SK-N-SH (cell line): Measurements from ENCODE around the gene GAL. TPM values are rescaled to one million over a fixed set of nuclear protein-coding genes. Genes with fewer than 3 reads are reported as not detected.

ENCODE experiments used
- CTCF ChIA-PET: fragments of 300-600, 350-600 bp; formaldehyde crosslinking; extraction: SDS; loops from one replicate; lab custom pipeline; 2021; lab: Yijun Ruan, JAX
- POLR2A ChIA-PET: fragments of 350-600 bp; sonication (Branson Sonifier 250); formaldehyde crosslinking; extraction: SDS; loops from one replicate; lab custom pipeline; 2020; ENCODE audit warnings: antibody characterized with exemption, inconsistent platforms; lab: Yijun Ruan, JAX
- DNase-seq: peaks from one replicate; pipeline ENCODE4 v3.0.0; 2012
- H2AFZ ChIP-seq: fragments of 200-600 bp; sonication (generic); 2 replicates; pipeline ENCODE4 v1.8.1; 2016; ENCODE audit warnings: antibody characterized with exemption, mild to moderate bottlenecking, low read depth
- H3F3A ChIP-seq: fragments of 200-600 bp; sonication (generic); replicated peaks from 2 replicates; pipeline ENCODE3; 2016; ENCODE audit warnings: antibody characterized with exemption, mild to moderate bottlenecking; ENCODE audit not compliant: insufficient read depth
- H3K27ac ChIP-seq, 2 experiments: fragments of 200-500 bp in 1 of 2; fragments of 200-600 bp in 1 of 2; sonication (Bioruptor generic) in 1 of 2; sonication (generic), shearing (Covaris generic) in 1 of 2; 2 replicates each; pipeline versions ENCODE4 v1.5.1 to v1.6.1; 2014 to 2016; ENCODE audit warnings: low read depth in 2 of 2, inconsistent platforms in 1 of 2, low read length in 1 of 2, mild to moderate bottlenecking in 1 of 2, mixed read lengths in 1 of 2
- H3K27me3 ChIP-seq: fragments of 200-600 bp; sonication (generic), shearing (Covaris generic); 2 replicates; pipeline ENCODE4 v1.6.1; 2016; ENCODE audit warnings: mixed run types; ENCODE audit not compliant: insufficient read depth
- H3K36me3 ChIP-seq, 2 experiments: fragments of 200-500 bp in 1 of 2; fragments of 200-600 bp in 1 of 2; sonication (Bioruptor generic) in 1 of 2; sonication (generic) in 1 of 2; replicated peaks in 1 of 2; 2 replicates each; pipeline versions ENCODE3 to v1.5.1; 2014 to 2016; ENCODE audit warnings: low read length in 1 of 2, mild to moderate bottlenecking in 1 of 2; ENCODE audit not compliant: insufficient read depth in 2 of 2, control insufficient read depth in 1 of 2
- H3K4me1 ChIP-seq, 2 experiments: fragments of 200-500 bp in 1 of 2; fragments of 200-600 bp in 1 of 2; sonication (Bioruptor generic) in 1 of 2; sonication (generic), shearing (Covaris generic) in 1 of 2; 2 replicates each; pipeline versions ENCODE4 v1.5.1 to v1.6.1; 2014 to 2016; ENCODE audit warnings: low read depth in 1 of 2, low read length in 1 of 2, mixed run types in 1 of 2; ENCODE audit not compliant: insufficient read depth in 2 of 2, control insufficient read depth in 1 of 2
- H3K4me2 ChIP-seq: fragments of 200-600 bp; sonication (generic), shearing (Covaris generic); 2 replicates; pipeline ENCODE4 v1.6.1; 2017; ENCODE audit warnings: mixed run types
- H3K4me3 ChIP-seq, 2 experiments: fragments of 200-500 bp in 1 of 2; fragments of 200-600 bp in 1 of 2; sonication (Bioruptor generic) in 1 of 2; sonication (generic), shearing (Covaris generic) in 1 of 2; 2 replicates each; pipeline versions ENCODE4 v1.5.1 to v1.8.1; 2014 to 2016; ENCODE audit warnings: low read depth in 2 of 2, inconsistent platforms in 1 of 2, low read length in 1 of 2, mild to moderate bottlenecking in 1 of 2, mixed read lengths in 1 of 2, moderate library complexity in 1 of 2
- H3K79me2 ChIP-seq: fragments of 200-600 bp; sonication (generic); 2 replicates; pipeline ENCODE4 v1.8.1; 2017; ENCODE audit warnings: mild to moderate bottlenecking; ENCODE audit not compliant: insufficient read depth
- H3K9ac ChIP-seq: fragments of 200-600 bp; sonication (generic); 2 replicates; pipeline ENCODE4 v1.6.1; 2017; ENCODE audit warnings: mixed run types
- H3K9me2 ChIP-seq: fragments of 200-600 bp; sonication (generic); 2 replicates; pipeline ENCODE4 v1.6.1; 2017; ENCODE audit warnings: mixed run types
- H3K9me3 ChIP-seq: fragments of 200-600 bp; sonication (generic); 2 replicates; pipeline ENCODE4 v1.6.1; 2017; ENCODE audit warnings: mixed run types, mild to moderate bottlenecking, moderate library complexity
- H4K20me1 ChIP-seq: fragments of 200-600 bp; sonication (generic); 2 replicates; pipeline ENCODE4 v1.6.1; 2017; ENCODE audit warnings: mild to moderate bottlenecking, mixed run types; ENCODE audit not compliant: insufficient read depth
- CHD2 ChIP-seq: fragments of 150-350 bp; IDR thresholded peaks from 2 replicates; pipeline ENCODE4 v1.6.1; 2018; ENCODE audit warnings: low read length; ENCODE audit not compliant: partially characterized antibody
- CTCF ChIP-seq: fragments of 200-600 bp; sonication (generic); IDR thresholded peaks from 2 replicates; pipeline ENCODE4 v1.6.1; 2017; ENCODE audit warnings: antibody characterized with exemption, mild to moderate bottlenecking, moderate library complexity
- ELF1 ChIP-seq: IDR thresholded peaks from 2 replicates; pipeline ENCODE4 v1.4.0; 2012
- EP300 ChIP-seq, 2 experiments: IDR thresholded peaks; 2 replicates each; pipeline versions ENCODE4 v1.4.0 to v1.6.1; 2012; ENCODE audit warnings: borderline replicate concordance in 1 of 2, low read depth in 1 of 2, low read length in 1 of 2
- FOXM1 ChIP-seq: IDR thresholded peaks from 2 replicates; pipeline ENCODE4 v1.4.0; 2012; ENCODE audit warnings: low read depth, mild to moderate bottlenecking
- GATA2 ChIP-seq: sonication (generic); formaldehyde crosslinking; IDR thresholded peaks from 2 replicates; pipeline ENCODE4 v1.5.0; 2020; ENCODE audit warnings: mild to moderate bottlenecking, missing genetic modification reagents
- IRF3 ChIP-seq: fragments of 150-350 bp; IDR thresholded peaks from 2 replicates; pipeline ENCODE4 v1.6.1; 2016; ENCODE audit warnings: mild to moderate bottlenecking, low read depth, low read length
- MEF2A ChIP-seq: IDR thresholded peaks from 2 replicates; pipeline ENCODE4 v1.4.0; 2012; ENCODE audit warnings: low read depth, borderline replicate concordance
- MXI1 ChIP-seq: IDR thresholded peaks from 2 replicates; pipeline ENCODE4 v1.6.1; 2012; ENCODE audit warnings: mild to moderate bottlenecking, low read depth, low read length, improper control_type of control experiment
- NFIC ChIP-seq: IDR thresholded peaks from 2 replicates; pipeline ENCODE4 v1.4.0; 2012; ENCODE audit warnings: borderline replicate concordance
- POLR2AphosphoS5 ChIP-seq: IDR thresholded peaks from 2 replicates; pipeline ENCODE4 v1.6.1; 2012; ENCODE audit warnings: low read depth, low read length
- RCOR1 ChIP-seq: fragments of 150-350 bp; IDR thresholded peaks from 2 replicates; pipeline ENCODE4 v1.6.1; 2017; ENCODE audit warnings: antibody characterized with exemption, low read length
- REST ChIP-seq: IDR thresholded peaks from 2 replicates; pipeline ENCODE4 v1.6.1; 2012; ENCODE audit warnings: mild to moderate bottlenecking, low read depth, low read length, moderate library complexity
- RFX5 ChIP-seq: IDR thresholded peaks from 2 replicates; pipeline ENCODE4 v1.6.1; 2012; ENCODE audit warnings: mild to moderate bottlenecking, improper control_type of control experiment, low read length
- RXRA ChIP-seq: IDR thresholded peaks from 2 replicates; pipeline ENCODE4 v1.4.0; 2012; ENCODE audit warnings: low read depth, mild to moderate bottlenecking, borderline replicate concordance
- SIN3A ChIP-seq: IDR thresholded peaks from 2 replicates; pipeline ENCODE4 v1.6.1; 2012; ENCODE audit warnings: low read depth, mild to moderate bottlenecking, low read length, moderate library complexity, borderline replicate concordance
- TEAD4 ChIP-seq: IDR thresholded peaks from 2 replicates; pipeline ENCODE4 v1.4.0; 2012; ENCODE audit warnings: mild to moderate bottlenecking, borderline replicate concordance; ENCODE audit not compliant: insufficient read depth
- ZBTB33 ChIP-seq: IDR thresholded peaks from 2 replicates; pipeline ENCODE4 v1.4.0; 2012; ENCODE audit warnings: low read depth, borderline replicate concordance
- WGBS: methylation state at CpG from one replicate; pipeline ENCODE4 v1.1.6; 2017; ENCODE audit warnings: low lambda C conversion rate; 5-methylcytosine and 5-hydroxymethylcytosine counted together
- polyA plus RNA-seq, 3 experiments: library from polyadenylated mRNA; depleted of rRNA; stranded (reverse); fragments of >200 nt; gene quantifications; 2 replicates each; pipeline ENCODE4 v1.2.3, GENCODE V29; 2012

The GAL gene
- polyA plus RNA-seq, 1 of the 3 experiments (the other 2 are of a cell fraction), result 1.8 TPM

GRCh38 chr11:68680541-68681231 is 3.7 kb upstream of the GAL start:
- no peaks in the 10 kb centered on the region for H3K79me2 ChIP-seq
- no peaks in the 10 kb centered on the region for H3K9me2 ChIP-seq
- no peaks in the 10 kb centered on the region for H4K20me1 ChIP-seq
- ChIA-PET POLR2A (no interaction called here), CTCF (interaction anchor here (0.6 kb wide), 1 partner anchor 24 kb away, joined by 3 read pairs; no protein-coding TSS in a partner anchor)
- DNase-seq, result no peak
- H2AFZ ChIP-seq, result no peak overlapping the region
- H3K27ac ChIP-seq, result no peak overlapping the region
- H3K36me3 ChIP-seq, result no peaks in the 10 kb centered on the region
- H3K4me2 ChIP-seq, result no peak overlapping the region
- peaks cover 0 to 35% of the 10 kb centered on the region in 2 experiments; a peak in 1 of 4 replicates for H3K4me1 ChIP-seq
- no peak overlapping the region for H3K4me3 ChIP-seq
- 98% methylated on average over 10 of the region's 17 CpGs for WGBS
- peaks cover 34% of the 10 kb centered on the region for H3K27me3 ChIP-seq
- no peak for TF ChIP-seq SIN3A
- TF ChIP-seq RCOR1, result no peak
- no peak for TF ChIP-seq ZBTB33
- TF ChIP-seq MEF2A, result no peak
- TF ChIP-seq NFIC, result no peak
- no peak for TF ChIP-seq REST
- TF ChIP-seq CHD2, result no peak
- TF ChIP-seq GATA2, result no peak
- TF ChIP-seq RXRA, result no peak
- no peak for TF ChIP-seq MXI1
- TF ChIP-seq TEAD4, result no peak
- no peak for TF ChIP-seq FOXM1
- TF ChIP-seq EP300 (IDR thresholded peaks at IDR 0.05; ENCODE audit: borderline replicate concordance in 1 of 2, low read depth in 1 of 2, low read length in 1 of 2), result no peak
- no peak for TF ChIP-seq ELF1
- no peak for TF ChIP-seq CTCF
- no peak for TF ChIP-seq POLR2AphosphoS5
- TF ChIP-seq RFX5, result no peak
- TF ChIP-seq IRF3, result no peak
- H3K9ac ChIP-seq, result no peak overlapping the region
- no peaks in the 10 kb centered on the region for H3K9me3 ChIP-seq
- H3F3A ChIP-seq, result no peaks in the 10 kb centered on the region
